ENCODE results near the gene ATF4. TPM values are rescaled to one million over a fixed set of nuclear protein-coding genes. Genes with fewer than 3 reads are reported as not detected.

Gene ATF4
- total and polyA plus RNA-seq, 2 of the 13 experiments (the other 11 are each of a cell fraction or from before 2014, with no cell fraction given), result 486 to 1,297 TPM

DNA sequence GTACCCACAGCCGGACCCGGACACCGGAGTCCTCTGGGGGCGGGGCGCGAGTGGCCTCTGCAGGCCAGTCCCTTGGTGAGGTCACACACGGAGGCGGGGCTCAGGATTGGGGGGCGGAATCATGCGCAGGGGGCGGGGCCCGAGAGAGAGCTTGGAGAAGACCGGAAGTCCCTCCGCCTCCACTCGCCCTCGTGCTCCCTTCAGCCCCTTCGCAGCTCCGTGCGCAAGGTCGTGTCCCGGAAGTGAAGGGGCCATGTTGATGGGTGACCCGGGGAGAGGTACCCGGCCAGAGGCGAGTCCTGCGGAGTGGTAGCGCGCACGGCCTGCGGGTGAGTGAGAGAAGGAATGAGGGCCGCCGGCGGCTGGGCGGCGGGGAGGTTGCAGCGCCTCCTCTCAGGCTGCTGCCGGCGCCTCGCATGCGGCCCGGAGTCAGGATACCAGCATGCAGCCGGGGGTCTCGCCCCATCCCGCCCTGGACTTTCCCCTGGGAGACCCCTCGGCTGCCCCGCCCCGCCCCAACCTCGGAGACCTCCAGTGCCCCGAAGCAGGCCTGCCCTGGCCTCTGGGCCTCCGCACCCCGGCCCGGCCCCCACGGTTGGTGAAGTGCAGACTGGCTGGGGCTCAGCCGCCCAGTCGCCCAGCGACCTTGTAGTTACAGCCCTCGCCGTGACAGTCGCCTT is 18.1 kb upstream of the ATF4 start, which contains the start of gene MIEF1 (continued):
- TF ChIP-seq ZMYM4 (CRISPR knock-in tag; IDR thresholded peaks at IDR 0.05), result peak; percentile 50; the same call in 1 of the 2 replicates
- peak; percentile 92; the same call in 1 of the 2 replicates for TF ChIP-seq FOXK1 (CRISPR knock-in tag; IDR thresholded peaks at IDR 0.05; ENCODE audit: borderline replicate concordance, low read depth)
- peak; percentile 88 for TF ChIP-seq KDM2A (CRISPR knock-in tag; IDR thresholded peaks at IDR 0.05; ENCODE audit: borderline replicate concordance, low read depth)
- TF ChIP-seq THAP11 (CRISPR knock-in tag; IDR thresholded peaks at IDR 0.05), result peak; percentile 94
- peak; percentile 96 for TF ChIP-seq RBFOX2 (IDR thresholded peaks at IDR 0.05; ENCODE audit: low read depth, low read length)
- TF ChIP-seq, protein P1, sequence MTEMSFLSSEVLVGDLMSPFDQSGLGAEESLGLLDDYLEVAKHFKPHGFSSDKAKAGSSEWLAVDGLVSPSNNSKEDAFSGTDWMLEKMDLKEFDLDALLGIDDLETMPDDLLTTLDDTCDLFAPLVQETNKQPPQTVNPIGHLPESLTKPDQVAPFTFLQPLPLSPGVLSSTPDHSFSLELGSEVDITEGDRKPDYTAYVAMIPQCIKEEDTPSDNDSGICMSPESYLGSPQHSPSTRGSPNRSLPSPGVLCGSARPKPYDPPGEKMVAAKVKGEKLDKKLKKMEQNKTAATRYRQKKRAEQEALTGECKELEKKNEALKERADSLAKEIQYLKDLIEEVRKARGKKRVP (CRISPR knock-in tag; IDR thresholded peaks at IDR 0.05), result no peak
- no peak for TF ChIP-seq SMARCE1 (IDR thresholded peaks at IDR 0.05; ENCODE audit: borderline replicate concordance)
- TF ChIP-seq, protein P2, sequence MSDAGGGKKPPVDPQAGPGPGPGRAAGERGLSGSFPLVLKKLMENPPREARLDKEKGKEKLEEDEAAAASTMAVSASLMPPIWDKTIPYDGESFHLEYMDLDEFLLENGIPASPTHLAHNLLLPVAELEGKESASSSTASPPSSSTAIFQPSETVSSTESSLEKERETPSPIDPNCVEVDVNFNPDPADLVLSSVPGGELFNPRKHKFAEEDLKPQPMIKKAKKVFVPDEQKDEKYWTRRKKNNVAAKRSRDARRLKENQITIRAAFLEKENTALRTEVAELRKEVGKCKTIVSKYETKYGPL (CRISPR knock-in tag; IDR thresholded peaks at IDR 0.05), result no peak
- TF ChIP-seq REST (IDR thresholded peaks at IDR 0.05; ENCODE audit: borderline replicate concordance in 1 of 2, low read depth in 1 of 2, low read length in 2 of 2), result no peak
- TF ChIP-seq, protein P3, sequence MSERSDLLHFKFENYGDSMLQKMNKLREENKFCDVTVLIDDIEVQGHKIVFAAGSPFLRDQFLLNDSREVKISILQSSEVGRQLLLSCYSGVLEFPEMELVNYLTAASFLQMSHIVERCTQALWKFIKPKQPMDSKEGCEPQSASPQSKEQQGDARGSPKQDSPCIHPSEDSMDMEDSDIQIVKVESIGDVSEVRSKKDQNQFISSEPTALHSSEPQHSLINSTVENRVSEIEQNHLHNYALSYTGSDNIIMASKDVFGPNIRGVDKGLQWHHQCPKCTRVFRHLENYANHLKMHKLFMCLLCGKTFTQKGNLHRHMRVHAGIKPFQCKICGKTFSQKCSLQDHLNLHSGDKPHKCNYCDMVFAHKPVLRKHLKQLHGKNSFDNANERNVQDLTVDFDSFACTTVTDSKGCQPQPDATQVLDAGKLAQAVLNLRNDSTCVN (CRISPR knock-in tag; IDR thresholded peaks at IDR 0.05; ENCODE audit: borderline replicate concordance), result peak; percentile 65; the same call in 1 of the 2 replicates
- TF ChIP-seq ZNF562 (CRISPR knock-in tag; IDR thresholded peaks at IDR 0.05; ENCODE audit: borderline replicate concordance), result no peak
- TF ChIP-seq AFF4 (CRISPR knock-in tag; IDR thresholded peaks at IDR 0.05), result no peak
- TF ChIP-seq ZNF878 (CRISPR knock-in tag; IDR thresholded peaks at IDR 0.05), result peak; percentile 83
- TF ChIP-seq ZFAT (CRISPR knock-in tag; conservative IDR thresholded peaks at IDR 0.05), result no peak
- no peak for TF ChIP-seq TOPORS (CRISPR knock-in tag; IDR thresholded peaks at IDR 0.05)
- no peak for TF ChIP-seq CHD4 (IDR thresholded peaks at IDR 0.05; ENCODE audit: borderline replicate concordance, low read length)
- no peak for TF ChIP-seq SSRP1 (CRISPR knock-in tag; IDR thresholded peaks at IDR 0.05)
- no peak for TF ChIP-seq NCOA5 (CRISPR knock-in tag; IDR thresholded peaks at IDR 0.05)
- no peak for TF ChIP-seq MAFK (conservative IDR thresholded peaks at IDR 0.05 in 1 of 2, IDR thresholded peaks at IDR 0.05 in 1 of 2; ENCODE audit: low read length in 2 of 2)

Measured in HepG2 (cell line).